GM19467 (cell line): Measurements from ENCODE around the gene EIF3F.
"Not testable (repeated sequence)": the region's sequence is repeated elsewhere in the genome, so short reads cannot be mapped to it uniquely, and the experiment has no call there.

Experiments used
- ATAC-seq: cut with Tn5 transposase; IDR thresholded peaks from one replicate; pipeline ENCODE4 v1.9.1; 2021; ENCODE audit warnings: mild to moderate bottlenecking, moderate library complexity; ENCODE audit not compliant: unreplicated experiment

The EIF3F gene

GRCh38 chr11:7983832-7984590 lies 3.1 kb upstream of the EIF3F start:
- ATAC-seq: no peak

DNA sequence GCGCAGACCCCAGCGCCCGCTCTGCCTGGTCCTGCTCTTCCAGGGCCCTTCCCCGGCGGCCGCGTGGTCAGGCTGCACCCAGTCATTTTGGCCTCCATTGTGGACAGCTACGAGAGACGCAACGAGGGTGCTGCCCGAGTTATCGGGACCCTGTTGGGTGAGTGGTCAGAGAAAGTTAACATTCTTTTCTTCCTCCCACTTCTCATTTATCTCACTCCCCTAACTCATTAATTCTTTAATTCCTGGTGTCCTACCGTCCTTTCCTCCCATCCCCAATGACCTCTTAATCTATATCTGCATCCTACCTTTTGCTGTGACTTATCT lies 385 bp downstream of the EIF3F start:
- not testable (repeated sequence) for ATAC-seq

- ATAC-seq: no peak
Measured at GRCh38 chr11:7994581-7995278, 7.6 kb downstream of the EIF3F start.

DNA sequence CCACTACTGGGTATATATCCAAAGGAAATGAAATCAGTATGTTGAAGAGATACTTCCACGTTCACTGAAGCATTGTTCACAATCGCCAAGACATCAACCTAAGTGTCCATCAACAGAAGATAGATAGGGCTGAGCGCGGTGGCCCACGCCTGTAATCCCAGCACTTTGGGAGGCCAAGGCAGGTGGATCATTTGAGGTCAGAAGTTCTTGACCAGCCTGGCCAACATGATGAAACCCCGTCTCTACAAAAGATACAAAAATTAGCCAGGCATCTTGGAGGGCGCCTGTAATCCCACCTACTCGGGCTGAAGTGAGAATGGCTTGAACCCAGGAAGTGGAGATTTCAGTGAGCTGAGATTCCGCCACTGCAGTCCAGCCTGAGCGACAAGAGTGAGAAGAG lies 12.7 kb downstream of the EIF3F start:
- no peak for ATAC-seq

- ATAC-seq: no peak
Measured at GRCh38 chr11:8000390-8000789, 13.3 kb downstream of the EIF3F start.

- no peak for ATAC-seq
Measured at GRCh38 chr11:8002676-8003075, 15.5 kb downstream of the EIF3F start.

GRCh38 chr11:8003187-8003586 lies 16.1 kb downstream of the EIF3F start:
- ATAC-seq: no peak

DNA sequence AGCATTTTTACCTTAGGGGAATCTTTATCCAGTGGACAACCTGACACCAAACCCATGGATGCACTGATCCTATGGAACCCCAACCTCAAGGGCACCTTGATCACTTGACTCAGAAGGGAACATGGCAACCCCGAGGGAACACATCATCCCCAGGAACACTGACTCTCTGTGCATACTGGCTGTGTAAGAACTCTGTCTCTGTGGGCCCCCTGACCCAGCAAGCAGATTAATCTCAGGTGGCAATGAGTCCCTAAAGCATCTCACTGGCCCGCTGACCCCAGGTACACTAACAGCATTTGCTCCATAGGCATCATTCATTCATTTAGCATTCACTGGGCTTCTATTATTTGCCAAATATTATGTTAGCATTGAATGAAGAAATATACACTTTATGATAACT lies 16.9 kb downstream of the EIF3F start:
- no peak for ATAC-seq

- ATAC-seq: no peak
Measured at GRCh38 chr11:8005556-8005955, 18.4 kb downstream of the EIF3F start.

DNA sequence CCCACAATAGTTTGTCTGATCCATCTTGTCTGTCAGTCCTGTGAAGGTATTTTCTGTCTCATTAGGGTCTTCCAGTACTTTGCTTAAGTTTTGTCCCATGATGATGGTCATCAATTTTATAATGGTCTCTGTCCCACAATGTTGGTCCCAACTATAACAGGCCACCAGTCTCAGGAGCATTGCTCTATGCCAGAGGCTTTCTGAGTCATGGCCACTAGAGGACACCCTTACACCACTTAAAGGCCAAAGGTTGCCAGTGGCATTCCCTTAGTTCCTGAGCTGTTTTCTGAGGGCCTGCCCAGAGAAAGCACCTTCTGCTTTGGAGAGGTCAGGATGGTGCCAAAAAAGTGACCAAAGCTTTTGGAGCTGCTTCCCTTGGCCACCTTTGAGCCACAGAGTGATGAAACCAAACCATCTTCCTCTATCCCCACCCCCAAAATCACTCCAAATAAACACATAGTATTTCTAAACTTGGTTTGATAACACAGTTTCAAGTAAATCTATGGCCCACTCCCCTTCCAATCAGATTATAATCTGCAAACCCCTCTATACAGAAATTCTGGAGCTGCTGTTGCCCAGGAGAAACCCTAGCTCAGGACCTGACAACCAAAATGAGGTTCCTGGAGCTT lies 19.3 kb downstream of the EIF3F start:
- ATAC-seq: peak; percentile 57

GRCh38 chr11:8008212-8008611 lies 21.1 kb downstream of the EIF3F start:
- ATAC-seq: no peak

DNA sequence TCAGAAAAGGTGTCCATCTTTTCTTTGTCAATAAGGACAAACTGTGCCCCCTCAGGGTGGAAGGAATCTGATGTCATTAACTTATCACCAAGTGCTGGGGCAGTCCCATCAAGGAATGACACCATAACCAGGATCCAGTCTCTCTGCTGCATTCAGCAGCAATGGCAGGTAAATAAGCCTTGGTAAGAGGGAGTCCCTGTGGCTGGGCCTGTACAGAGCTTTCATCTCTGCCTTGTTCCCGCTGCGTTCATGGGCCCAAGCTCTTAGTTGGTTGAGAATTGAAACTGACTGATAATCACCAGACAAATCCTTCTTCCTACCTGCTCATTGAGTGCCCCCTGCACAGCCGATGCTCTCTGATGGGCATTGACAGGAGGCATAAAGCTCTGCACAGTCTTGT lies 22.7 kb downstream of the EIF3F start:
- ATAC-seq: no peak

GRCh38 chr11:8011371-8011770 lies 24.2 kb downstream of the EIF3F start:
- no peak for ATAC-seq

GRCh38 chr11:8011981-8012444 lies 24.9 kb downstream of the EIF3F start:
- no peak for ATAC-seq

GRCh38 chr11:8013833-8014232 lies 26.7 kb downstream of the EIF3F start:
- ATAC-seq: no peak

GRCh38 chr11:8015753-8016239 lies 28.7 kb downstream of the EIF3F start:
- ATAC-seq: no peak

DNA sequence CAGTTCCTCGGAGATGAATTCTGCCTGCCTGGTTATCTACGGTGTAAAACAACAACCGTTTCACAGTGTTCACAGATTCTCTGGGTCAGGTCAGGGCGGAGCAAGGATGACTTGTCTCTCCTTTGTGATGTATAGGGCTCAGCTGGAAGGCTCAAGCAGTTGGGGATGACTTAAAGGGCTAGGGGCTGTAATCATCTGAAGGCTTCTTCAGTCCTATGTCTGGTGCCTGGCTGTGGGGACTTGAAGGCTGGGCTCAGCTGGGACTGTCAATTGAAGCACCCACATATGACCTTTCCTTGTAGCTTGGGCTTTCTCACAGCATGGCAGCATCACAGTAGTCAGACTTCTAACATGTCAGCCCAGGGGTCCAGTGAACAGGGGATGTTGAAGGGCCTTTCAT lies 29.3 kb downstream of the EIF3F start:
- no peak for ATAC-seq

- ATAC-seq: no peak
Measured at GRCh38 chr11:8017071-8017470, 29.9 kb downstream of the EIF3F start.

DNA sequence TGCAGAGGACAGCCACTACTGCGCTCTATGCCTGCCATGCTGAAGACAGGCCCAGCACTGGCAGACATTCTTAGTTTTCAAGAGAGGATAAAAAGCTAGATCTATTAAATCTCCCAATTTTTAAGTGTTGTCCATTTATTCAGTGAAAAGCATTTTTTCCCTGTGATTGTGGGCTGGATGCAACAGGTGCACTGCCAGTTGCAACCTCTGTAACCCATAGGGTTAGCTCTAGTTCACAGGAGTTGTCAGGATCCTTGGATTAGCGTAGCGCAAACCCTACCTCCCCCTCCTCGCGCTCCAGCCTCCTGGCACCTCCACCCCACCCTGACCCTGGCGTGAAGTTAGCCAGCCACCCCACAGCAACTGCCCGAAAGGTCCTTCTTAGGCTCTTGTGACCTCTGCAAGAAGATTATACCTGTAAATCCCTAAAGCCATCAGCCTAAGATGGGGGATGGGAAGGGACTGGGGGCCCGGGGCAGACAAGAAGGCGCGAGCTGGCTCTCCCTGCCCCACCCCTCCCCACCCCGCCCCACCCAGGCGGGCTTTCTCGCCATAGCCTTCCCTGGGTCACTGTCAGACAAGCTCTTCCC lies 30.9 kb downstream of the EIF3F start:
- no peak for ATAC-seq

- ATAC-seq: no peak
Measured at GRCh38 chr11:8018484-8019313, 31.6 kb downstream of the EIF3F start.
